Neural progenitor cell (in vitro differentiated cells): ENCODE data around the gene RFPL1. TPM values are rescaled to one million over a fixed set of nuclear protein-coding genes. Genes with fewer than 3 reads are reported as not detected.

Experiments
- DNase-seq: peaks from one replicate; pipeline ENCODE4 v3.0.0-alpha.2; 2016; ENCODE audit warnings: low spot score
- H2AFZ ChIP-seq: fragments of 200-600 bp; sonication (generic); replicated peaks from 2 replicates; pipeline ENCODE4 v1.6.1; 2016; ENCODE audit warnings: antibody characterized with exemption
- H3F3A ChIP-seq: fragments of 200-600 bp; sonication (generic); 2 replicates; pipeline ENCODE4 v1.6.1; 2016; ENCODE audit warnings: antibody characterized with exemption, low read depth
- H3K27ac ChIP-seq: fragments of 200-600 bp; sonication (generic); 2 replicates; pipeline ENCODE4 v1.5.1; 2016; ENCODE audit warnings: mild to moderate bottlenecking
- H3K27me3 ChIP-seq: fragments of 200-600 bp; sonication (generic); 2 replicates; pipeline ENCODE4 v1.6.1; 2016; ENCODE audit warnings: mild to moderate bottlenecking, moderate library complexity
- H3K36me3 ChIP-seq: fragments of 200-600 bp; sonication (generic); 2 replicates; pipeline ENCODE4 v1.5.1; 2016
- H3K4me1 ChIP-seq: fragments of 200-600 bp; sonication (generic); 2 replicates; pipeline ENCODE4 v1.6.1; 2016; ENCODE audit warnings: mixed run types
- H3K4me2 ChIP-seq: fragments of 200-600 bp; sonication (generic); 2 replicates; pipeline ENCODE4 v1.6.1; 2016
- H3K4me3 ChIP-seq: fragments of 200-600 bp; sonication (generic); 2 replicates; pipeline ENCODE4 v1.5.1; 2016
- H3K79me2 ChIP-seq: fragments of 200-600 bp; sonication (generic); 2 replicates; pipeline ENCODE4 v1.6.1; 2016; ENCODE audit warnings: low read depth
- H3K9ac ChIP-seq: fragments of 200-600 bp; sonication (generic); 2 replicates; pipeline ENCODE4 v1.6.1; 2016
- H3K9me3 ChIP-seq: fragments of 200-600 bp; sonication (generic); 2 replicates; pipeline ENCODE4 v1.5.1; 2016; ENCODE audit warnings: low read depth
- H4K20me1 ChIP-seq: fragments of 200-600 bp; sonication (generic); 2 replicates; pipeline ENCODE4 v1.6.1; 2016; ENCODE audit warnings: low read depth
- H3K27ac Mint-ChIP-seq: 3 replicates; pipeline ENCODE4 v1.8.0; 2021; ENCODE audit warnings: mixed read lengths
- H3K27me3 Mint-ChIP-seq: 2 replicates; pipeline ENCODE4 v1.8.0; 2022; ENCODE audit warnings: low read depth, mild to moderate bottlenecking, inconsistent platforms, moderate library complexity, mixed read lengths; ENCODE audit not compliant: insufficient read depth
- H3K36me3 Mint-ChIP-seq: 3 replicates; pipeline ENCODE4 v1.8.0; 2021; ENCODE audit warnings: mixed read lengths
- H3K4me1 Mint-ChIP-seq: 3 replicates; pipeline ENCODE4 v1.8.0; 2021; ENCODE audit warnings: mixed read lengths
- H3K4me3 Mint-ChIP-seq: 3 replicates; pipeline ENCODE4 v1.8.0; 2021; ENCODE audit warnings: mild to moderate bottlenecking, moderate library complexity, mixed read lengths
- H3K9me3 Mint-ChIP-seq: 3 replicates; pipeline ENCODE4 v1.8.0; 2020; ENCODE audit warnings: mixed read lengths
- CTCF ChIP-seq: fragments of 200-600 bp; sonication (generic); IDR thresholded peaks from 2 replicates; pipeline ENCODE4 v1.5.1; 2017; ENCODE audit warnings: antibody characterized with exemption, mild to moderate bottlenecking
- EZH2 ChIP-seq: fragments of 200-600 bp; sonication (generic); IDR thresholded peaks from 2 replicates; pipeline ENCODE4 v1.6.1; 2017; ENCODE audit warnings: antibody characterized with exemption, mild to moderate bottlenecking, moderate library complexity
- EZH2phosphoT487 ChIP-seq: fragments of 200-600 bp; sonication (generic); IDR thresholded peaks from 2 replicates; pipeline ENCODE4 v1.6.1; 2017; ENCODE audit warnings: antibody characterized with exemption
- total RNA-seq: library from RNA; depleted of rRNA; stranded (reverse); fragments of >200 nt; gene quantifications from 2 replicates; pipeline ENCODE4 v1.2.3, GENCODE V29; 2015; ENCODE audit warnings: low replicate concordance

The RFPL1 gene
- total RNA-seq, 1 donor from 2014 or later: not detected

GRCh38 chr22:29483254-29483653 is 44.9 kb downstream of the RFPL1 start:
- H3K9me3 Mint-ChIP-seq: no peaks in the 10 kb centered on the region
- H3K27me3 Mint-ChIP-seq: peaks cover 27% of the 10 kb centered on the region
- Histone ChIP-seq H2AFZ (no peak overlapping the region), H3F3A (peaks cover 28% of the 10 kb centered on the region), H3K27me3 (peaks cover 47% of the 10 kb centered on the region), H3K36me3 (no peaks in the 10 kb centered on the region), H3K9ac (no peak overlapping the region), H3K4me2 (no peak overlapping the region), H3K4me1 (peaks cover 18% of the 10 kb centered on the region), H4K20me1 (peaks cover 38% of the 10 kb centered on the region), H3K4me3 (no peak overlapping the region), H3K9me3 (no peaks in the 10 kb centered on the region), H3K79me2 (no peaks in the 10 kb centered on the region), H3K27ac (no peak overlapping the region)
- no peak overlapping the region for H3K4me3 Mint-ChIP-seq
- no peak for DNase-seq
- H3K36me3 Mint-ChIP-seq: peaks cover 2% of the 10 kb centered on the region
- no peak overlapping the region for H3K27ac Mint-ChIP-seq
- peaks cover 24% of the 10 kb centered on the region for H3K4me1 Mint-ChIP-seq
- TF ChIP-seq CTCF: no peak
- no peak for TF ChIP-seq EZH2phosphoT487
- TF ChIP-seq EZH2: no peak

GRCh38 chr22:29484642-29485041 is 46.3 kb downstream of the RFPL1 start:
- peaks cover 13% of the 10 kb centered on the region for H3K27me3 Mint-ChIP-seq
- H4K20me1 ChIP-seq: peaks cover 25% of the 10 kb centered on the region
- H3F3A ChIP-seq: peaks cover 23% of the 10 kb centered on the region
- no peaks in the 10 kb centered on the region for H3K9me3 ChIP-seq
- H3K36me3 ChIP-seq: no peaks in the 10 kb centered on the region
- H3K9ac ChIP-seq: no peak overlapping the region
- H2AFZ ChIP-seq: no peak overlapping the region
- no peak overlapping the region for H3K4me3 ChIP-seq
- H3K4me1 ChIP-seq: peaks cover 11% of the 10 kb centered on the region
- no peaks in the 10 kb centered on the region for H3K79me2 ChIP-seq
- peaks cover 33% of the 10 kb centered on the region for H3K27me3 ChIP-seq
- no peak overlapping the region for H3K27ac Mint-ChIP-seq
- no peaks in the 10 kb centered on the region for H3K9me3 Mint-ChIP-seq
- no peak for DNase-seq
- TF ChIP-seq EZH2 (no peak), EZH2phosphoT487 (no peak), CTCF (no peak)
- peaks cover 2% of the 10 kb centered on the region for H3K36me3 Mint-ChIP-seq
- H3K27ac ChIP-seq: no peak overlapping the region
- H3K4me3 Mint-ChIP-seq: no peak overlapping the region
- H3K4me2 ChIP-seq: no peak overlapping the region
- peaks cover 14% of the 10 kb centered on the region for H3K4me1 Mint-ChIP-seq

- H3K27ac Mint-ChIP-seq: no peak overlapping the region
- H3K9me3 Mint-ChIP-seq: no peaks in the 10 kb centered on the region
- Histone ChIP-seq H3F3A (peaks cover 16% of the 10 kb centered on the region), H3K4me1 (peaks cover 11% of the 10 kb centered on the region), H3K79me2 (no peaks in the 10 kb centered on the region), H3K9me3 (no peaks in the 10 kb centered on the region), H3K4me3 (no peak overlapping the region), H2AFZ (no peak overlapping the region), H3K9ac (no peak overlapping the region), H4K20me1 (peaks cover 17% of the 10 kb centered on the region), H3K27ac (no peak overlapping the region), H3K4me2 (no peak overlapping the region), H3K27me3 (peaks cover 25% of the 10 kb centered on the region), H3K36me3 (no peaks in the 10 kb centered on the region)
- H3K27me3 Mint-ChIP-seq: peaks cover 11% of the 10 kb centered on the region
- H3K4me1 Mint-ChIP-seq: peaks cover 12% of the 10 kb centered on the region
- no peak overlapping the region for H3K4me3 Mint-ChIP-seq
- no peak for TF ChIP-seq CTCF
- TF ChIP-seq EZH2: no peak
- no peak for TF ChIP-seq EZH2phosphoT487
- DNase-seq: no peak
- peaks cover 2% of the 10 kb centered on the region for H3K36me3 Mint-ChIP-seq
Observed at GRCh38 chr22:29485448-29485847, 47.1 kb downstream of the RFPL1 start.
